ENCODE data around the gene PEA15.

- TF ChIP-seq CTCF (IDR thresholded peaks at IDR 0.05; ENCODE audit: low read depth, low read length) (no peak), POLR2A (IDR thresholded peaks at IDR 0.05; ENCODE audit: extremely low read depth, insufficient read length) (no peak), MYC (IDR thresholded peaks at IDR 0.05; ENCODE audit: low read depth, low read length) (no peak)
- TF ChIP-seq, protein P1, sequence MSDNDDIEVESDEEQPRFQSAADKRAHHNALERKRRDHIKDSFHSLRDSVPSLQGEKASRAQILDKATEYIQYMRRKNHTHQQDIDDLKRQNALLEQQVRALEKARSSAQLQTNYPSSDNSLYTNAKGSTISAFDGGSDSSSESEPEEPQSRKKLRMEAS (IDR thresholded peaks at IDR 0.05; ENCODE audit: low read depth, low read length): no peak
Observed at GRCh38 chr1:160256396-160257046, 51.3 kb downstream of the PEA15 start.
